ENCODE measurements around the gene ATRAID. TPM values are rescaled to one million over a fixed set of nuclear protein-coding genes. Genes with fewer than 3 reads are reported as not detected.
A peak's percentile ranks its signal among the peaks of the same experiment; 100 is the strongest.

ATRAID gene
- total RNA-seq (100 to 1,000 TPM; 263 to 295 TPM), polyA plus RNA-seq (ENCODE audit: insufficient read depth, low read depth, low replicate concordance) (323 TPM)
- long read RNA-seq, donor 1, transcript ATRAID-202 (7 exons, 1,059 nt), result minor isoform, 14 of 112 reads
- long read RNA-seq, donor 1, transcript ATRAID-204 (2 exons, 561 nt), result minor isoform, 11 of 112 reads
- long read RNA-seq, donor 1, transcript ATRAID-201 (7 exons, 1,240 nt), result major isoform, 86 of 112 reads
- long read RNA-seq, donor 1, partial matches to known transcripts, result 0 of 112 reads
- long read RNA-seq, donor 1, other reads (novel, unspliced or antisense), result 0 of 112 reads
- long read RNA-seq, donor 2, transcript ATRAID-201 (7 exons, 1,240 nt), result major isoform, 56 of 90 reads
- long read RNA-seq, donor 2, transcript ATRAID-204 (2 exons, 561 nt), result minor isoform, 12 of 90 reads
- long read RNA-seq, donor 2, transcript ATRAID-202 (7 exons, 1,059 nt), result minor isoform, 9 of 90 reads
- long read RNA-seq, donor 2, partial matches to known transcripts, result 13 of 90 reads
- long read RNA-seq, donor 2, other reads (novel, unspliced or antisense), result 0 of 90 reads

GRCh38 chr2:27211943-27212625, at the start of gene ATRAID, which contains the start of gene SLC5A6:
Gene ATRAID, plus strand, starts transcription at chr2:27212041. Its CDS starts 328 bp downstream, at chr2:27212369.
Gene SLC5A6, minus strand, starts transcription at chr2:27212268. Its CDS starts 4,618 bp downstream, at chr2:27207650.
- peak; percentile 90 for DNase-seq
- Histone ChIP-seq H3K27me3 (no peaks in the 10 kb centered on the region), H3K4me1 (peaks cover 10% of the 10 kb centered on the region), H3K9me3 (no peaks in the 10 kb centered on the region), H3K4me3 (peak within 1 kb of the TSS; percentile 73 to 97), H3K27ac (peak within 1 kb of the TSS; percentile 93 to 95), H3K36me3 (ENCODE audit: low read depth, missing control alignments) (no peaks in the 10 kb centered on the region)
- WGBS, 2 donors, result 0% methylated on average over 28 to 52 of the region's 73 CpGs
- TF ChIP-seq POLR2A (IDR thresholded peaks at IDR 0.05) (no peak), CTCF (IDR thresholded peaks at IDR 0.05) (no peak)
- intact Hi-C loops (cut with DNase I; ENCODE audit: low total_unique reads), result loop anchor here (10.0 kb wide), 1 partner anchor 127 kb away; the partner anchor contains the start of gene KHK

- intact Hi-C loops (cut with DNase I; ENCODE audit: low total_unique reads), result no loop called here
- H3K36me3 ChIP-seq (ENCODE audit: low read depth, missing control alignments), result no peaks in the 10 kb centered on the region
These were observed 49.4 kb upstream of the ATRAID start for GRCh38 chr2:27162151-27163121.

GRCh38 chr2:27164960-27165763, 46.7 kb upstream of the ATRAID start:
- intact Hi-C loops (cut with DNase I; ENCODE audit: low total_unique reads), result no loop called here
- no peaks in the 10 kb centered on the region for H3K36me3 ChIP-seq (ENCODE audit: low read depth, missing control alignments)
- no peak overlapping the region for H3K27ac ChIP-seq
- TF ChIP-seq CTCF (IDR thresholded peaks at IDR 0.05) (no peak), POLR2A (IDR thresholded peaks at IDR 0.05) (no peak)
- no peaks in the 10 kb centered on the region for H3K27me3 ChIP-seq
- DNase-seq, result no peak
- WGBS, 2 donors, result 89% methylated on average over 8 of the region's 8 CpGs
- H3K4me1 ChIP-seq, result peaks cover 8% of the 10 kb centered on the region
- H3K4me3 ChIP-seq, result no peak overlapping the region
- H3K9me3 ChIP-seq, result no peaks in the 10 kb centered on the region

More at GRCh38 chr2:27162151-27163121, 49.4 kb upstream of the ATRAID start:
- H3K27ac ChIP-seq, result no peak overlapping the region
- no peaks in the 10 kb centered on the region for H3K9me3 ChIP-seq
- H3K27me3 ChIP-seq, result no peaks in the 10 kb centered on the region
- WGBS, 2 donors, result 77 to 81% methylated on average over 15 of the region's 15 CpGs
- no peak overlapping the region for H3K4me3 ChIP-seq
- H3K4me1 ChIP-seq, result peaks cover 6% of the 10 kb centered on the region
- no peak for TF ChIP-seq POLR2A (IDR thresholded peaks at IDR 0.05)
- TF ChIP-seq CTCF (IDR thresholded peaks at IDR 0.05), result no peak
- DNase-seq, result no peak
